ENCODE data around the gene ZNF668.

- no peak for TF ChIP-seq POLR2AphosphoS5 (IDR thresholded peaks at IDR 0.05; ENCODE audit: low read depth, low read length)
- TF ChIP-seq CTCF (IDR thresholded peaks at IDR 0.05; ENCODE audit: control extremely low read depth in 1 of 3, insufficient read depth in 1 of 3, low read depth in 1 of 3, low read length in 3 of 3): no peak
- TF ChIP-seq CHD2 (IDR thresholded peaks at IDR 0.05; ENCODE audit: low read length): no peak
- TF ChIP-seq CBX5 (IDR thresholded peaks at IDR 0.05; ENCODE audit: low read depth, low read length): no peak
- no peak for TF ChIP-seq EZH2 (IDR thresholded peaks at IDR 0.05; ENCODE audit: low read depth, low read length, severe bottlenecking)
- TF ChIP-seq SIN3A (conservative IDR thresholded peaks at IDR 0.05 in 1 of 2, IDR thresholded peaks at IDR 0.05 in 1 of 2; ENCODE audit: low read depth in 1 of 2, low read length in 2 of 2): no peak
- no peak for TF ChIP-seq POLR2A (IDR thresholded peaks at IDR 0.05; ENCODE audit: control extremely low read depth in 1 of 2, low read depth in 2 of 2, low read length in 2 of 2)
- TF ChIP-seq EP300 (IDR thresholded peaks at IDR 0.05; ENCODE audit: borderline replicate concordance in 1 of 2, low read depth in 2 of 2, low read length in 2 of 2): no peak
- no peak for TF ChIP-seq TAF1 (IDR thresholded peaks at IDR 0.05; ENCODE audit: low read depth, low read length)
- no peak for TF ChIP-seq SIRT6 (IDR thresholded peaks at IDR 0.05; ENCODE audit: low read length)
- no peak for TF ChIP-seq KDM1A (IDR thresholded peaks at IDR 0.05; ENCODE audit: borderline replicate concordance, low read length)
Observed at GRCh38 chr16:31085411-31085810, 11.4 kb upstream of the ZNF668 start.
